NOMO-1 (cell line): Measurements from ENCODE around the gene RAB43.
"Not testable (repeated sequence)": the region's sequence is repeated elsewhere in the genome, so short reads cannot be mapped to it uniquely, and the experiment has no call there.

ENCODE experiments used
- DNase-seq, 2 experiments: peaks; one replicate each; lab custom pipeline; 2025; ENCODE audit not compliant: unreplicated experiment in 2 of 2; lab: John Stamatoyannopoulos, UW

Gene RAB43

GRCh38 chr3:129100274-129100673 lies 21.3 kb downstream of the RAB43 start:
- no peak for DNase-seq

GRCh38 chr3:129095285-129095684 lies 26.3 kb downstream of the RAB43 start:
- DNase-seq = no peak

- DNase-seq = not testable (repeated sequence)
Observed at GRCh38 chr3:129088312-129088711, 33.3 kb downstream of the RAB43 start.

DNA sequence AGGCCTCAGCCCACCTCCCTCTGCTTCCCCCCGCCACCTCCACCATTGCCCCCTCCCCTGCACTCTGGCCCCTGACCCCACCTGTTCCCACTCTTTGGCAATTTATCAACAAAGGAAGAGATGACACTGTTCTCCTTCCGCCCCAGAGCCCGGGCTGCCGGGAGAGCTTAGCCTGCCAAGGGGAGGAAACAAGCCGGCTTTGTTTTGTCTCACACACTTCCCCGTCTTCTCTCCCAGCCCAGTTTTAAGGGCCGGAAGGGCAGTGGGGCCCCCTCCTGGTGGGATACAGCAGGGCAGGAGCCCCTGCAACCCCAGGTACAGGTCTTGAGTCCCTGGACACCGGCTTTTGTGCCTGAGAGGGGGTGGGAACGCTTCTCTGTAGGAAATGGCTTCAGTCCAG lies 33.7 kb downstream of the RAB43 start:
- DNase-seq = peak; percentile 26 to 35

- DNase-seq = no peak
Observed at GRCh38 chr3:129087138-129087702, 34.4 kb downstream of the RAB43 start.

DNA sequence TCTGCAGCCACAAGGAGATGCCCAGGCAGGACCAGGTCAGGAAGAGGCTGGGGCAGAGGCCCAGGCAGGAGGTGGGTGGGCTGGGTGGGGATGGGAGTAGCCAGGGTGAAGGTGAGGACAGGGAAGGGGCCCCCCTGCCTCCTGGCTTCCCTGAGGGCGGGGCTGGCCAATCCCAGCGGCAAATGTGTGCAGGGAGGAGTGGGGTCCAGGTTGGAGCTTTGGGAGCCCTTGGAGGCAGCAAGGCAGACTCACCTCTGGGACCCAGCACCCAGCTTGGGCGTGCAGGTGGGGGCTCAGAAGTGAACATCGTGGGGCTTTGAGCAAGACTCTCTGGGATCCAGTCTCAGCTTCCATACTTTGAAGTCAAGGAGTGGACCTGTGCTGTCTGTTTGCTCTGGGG lies 35.8 kb downstream of the RAB43 start:
- DNase-seq = no peak

DNA sequence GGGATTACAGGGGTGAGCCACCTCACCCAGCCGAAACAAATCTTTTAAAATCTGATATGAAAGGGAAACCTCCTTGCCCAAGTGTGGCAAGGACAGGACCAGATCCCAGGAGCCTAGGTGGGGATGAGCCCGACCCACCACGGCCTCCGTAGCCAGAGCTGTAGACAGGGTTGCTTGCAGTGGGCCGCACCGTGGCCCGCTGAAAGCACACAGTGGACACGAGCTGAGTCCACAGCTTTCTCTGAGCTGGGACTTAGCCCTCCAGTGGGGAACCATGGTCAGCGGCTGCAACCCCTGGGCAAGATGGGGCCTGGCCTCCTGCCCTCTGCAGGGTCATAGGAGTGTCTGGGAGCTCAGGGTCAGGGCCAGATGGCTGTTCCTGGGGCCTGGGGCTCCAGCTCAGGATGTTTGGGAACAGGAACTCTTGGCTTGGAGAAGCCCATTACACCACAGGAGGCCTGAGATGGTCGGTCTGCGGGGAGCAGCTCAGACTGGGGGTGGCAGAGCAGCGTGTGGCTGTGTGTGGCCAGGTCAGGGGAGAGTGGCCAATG lies 36.4 kb downstream of the RAB43 start:
- no peak for DNase-seq

GRCh38 chr3:129084501-129084900 lies 37.1 kb downstream of the RAB43 start:
- no peak for DNase-seq

DNA sequence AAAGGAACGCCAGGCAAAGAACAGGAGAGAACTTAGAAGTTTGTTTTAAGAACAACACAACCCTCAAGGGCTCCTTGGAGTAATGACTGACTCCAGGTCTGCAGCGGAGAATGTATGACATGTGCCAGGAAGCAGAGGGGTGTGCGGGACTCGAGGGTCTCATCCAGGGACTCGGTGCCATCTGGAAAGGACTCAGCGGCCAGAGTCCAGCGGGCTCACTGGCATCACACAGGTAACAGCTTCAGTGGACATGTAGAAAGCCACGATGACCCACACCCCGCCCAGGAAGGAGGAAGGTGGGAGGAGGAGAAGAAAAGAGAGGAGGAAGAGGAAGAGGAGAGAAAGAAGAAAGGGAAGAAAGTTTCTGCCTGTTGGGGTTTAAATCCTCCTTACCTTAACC lies 39.6 kb downstream of the RAB43 start:
- DNase-seq = no peak

- no peak for DNase-seq
Observed at GRCh38 chr3:129081503-129081902, 40.1 kb downstream of the RAB43 start.

- no peak for DNase-seq
Observed at GRCh38 chr3:129078510-129078909, 43.1 kb downstream of the RAB43 start.

GRCh38 chr3:129077222-129077621 lies 44.4 kb downstream of the RAB43 start:
- no peak for DNase-seq

DNA sequence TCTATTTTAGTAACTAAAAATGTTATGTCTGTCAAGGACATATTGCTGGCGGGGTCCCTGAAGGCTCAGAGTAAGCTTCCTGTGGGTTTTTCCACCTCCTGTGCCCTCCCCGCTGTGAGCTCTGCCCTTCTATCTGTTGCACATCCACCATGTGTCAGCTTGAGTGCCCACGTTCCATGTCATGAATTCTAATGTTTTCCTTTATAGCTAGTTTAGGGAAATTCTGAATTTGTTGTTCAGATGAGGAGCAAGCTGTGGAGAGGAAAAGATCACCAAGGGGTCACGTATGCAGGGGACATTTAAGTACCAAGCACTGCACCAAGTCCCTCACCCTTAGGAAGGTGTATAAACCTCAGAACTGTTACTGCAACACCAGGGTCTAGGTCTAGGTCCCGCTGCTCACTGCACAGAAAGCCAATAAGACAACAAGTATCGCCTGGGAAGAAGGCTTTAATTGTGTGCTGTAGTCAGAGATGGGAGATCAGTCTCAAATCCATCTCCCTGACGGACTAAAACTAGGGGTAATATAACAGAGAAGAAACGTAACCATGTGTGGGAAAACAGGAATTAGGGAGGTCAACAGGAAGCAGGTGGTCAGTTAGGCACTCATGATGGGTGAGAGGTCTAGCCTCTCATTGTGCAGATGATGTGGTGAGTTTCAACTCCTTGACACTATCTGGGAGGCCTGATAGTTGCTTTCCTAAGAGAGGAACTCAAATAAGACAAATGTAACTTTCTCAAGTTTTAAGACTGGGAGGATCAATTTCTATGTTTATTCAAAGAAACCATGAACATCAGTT lies 51.3 kb downstream of the RAB43 start:
- DNase-seq = no peak

- DNase-seq = not testable (repeated sequence)
Observed at GRCh38 chr3:129069313-129070085, 52.1 kb downstream of the RAB43 start.

- DNase-seq = no peak
Observed at GRCh38 chr3:129068291-129068886, 53.2 kb downstream of the RAB43 start.

- DNase-seq = not testable (repeated sequence)
Observed at GRCh38 chr3:129067719-129068118, 53.9 kb downstream of the RAB43 start.

DNA sequence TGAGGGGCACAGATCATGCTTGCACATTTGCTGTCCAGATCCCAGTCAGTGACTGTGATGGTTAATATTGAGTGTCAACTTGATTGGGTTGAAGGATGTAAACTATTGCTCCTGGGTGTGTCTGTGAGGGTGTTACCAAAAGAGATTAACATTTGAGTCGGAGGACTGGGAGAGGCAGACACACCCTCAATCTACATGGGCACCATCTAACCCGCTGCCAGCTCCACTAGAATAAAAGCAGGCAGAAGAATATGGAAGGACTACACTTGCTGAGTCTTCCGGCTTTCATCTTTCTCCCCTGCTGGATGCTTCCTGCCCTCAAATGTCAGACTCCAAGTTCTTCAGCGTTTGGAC lies 55.9 kb downstream of the RAB43 start:
- no peak for DNase-seq

- DNase-seq = no peak
Observed at GRCh38 chr3:129065016-129065719, 56.4 kb downstream of the RAB43 start.

- no peak for DNase-seq
Observed at GRCh38 chr3:129063841-129064482, 57.6 kb downstream of the RAB43 start.

DNA sequence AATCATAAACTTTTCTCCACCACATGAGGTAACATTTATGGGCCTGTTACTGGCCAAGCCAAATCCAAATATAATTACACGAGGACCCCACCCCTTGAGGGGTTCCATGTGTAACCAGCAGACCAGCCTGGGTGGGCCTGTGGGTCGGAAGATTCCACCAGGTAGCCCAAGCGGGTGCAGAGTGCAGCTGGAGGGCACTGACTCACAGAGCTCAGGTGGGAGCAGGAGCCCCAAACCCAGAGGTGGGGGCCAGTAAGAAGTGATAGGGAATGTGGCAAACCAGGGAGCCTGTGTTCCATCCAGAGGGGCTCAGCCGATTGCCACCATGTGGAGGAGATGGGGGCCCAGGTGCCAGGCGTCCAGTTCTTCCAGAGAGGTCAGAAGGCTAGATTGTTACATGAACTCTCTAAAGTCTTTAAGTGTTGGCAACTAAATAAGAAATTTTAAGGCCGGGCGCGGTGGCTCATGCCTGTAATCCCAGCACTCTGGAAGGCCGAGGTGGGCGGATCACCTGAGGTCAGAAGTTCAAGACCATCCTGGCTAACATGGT lies 58.4 kb downstream of the RAB43 start:
- no peak for DNase-seq
